GM19455 (cell line): ENCODE results near the gene IGF2R.

Experiments
- ATAC-seq: cut with Tn5 transposase; IDR thresholded peaks from one replicate; pipeline ENCODE4 v1.9.1; 2021; ENCODE audit not compliant: unreplicated experiment

IGF2R gene

DNA sequence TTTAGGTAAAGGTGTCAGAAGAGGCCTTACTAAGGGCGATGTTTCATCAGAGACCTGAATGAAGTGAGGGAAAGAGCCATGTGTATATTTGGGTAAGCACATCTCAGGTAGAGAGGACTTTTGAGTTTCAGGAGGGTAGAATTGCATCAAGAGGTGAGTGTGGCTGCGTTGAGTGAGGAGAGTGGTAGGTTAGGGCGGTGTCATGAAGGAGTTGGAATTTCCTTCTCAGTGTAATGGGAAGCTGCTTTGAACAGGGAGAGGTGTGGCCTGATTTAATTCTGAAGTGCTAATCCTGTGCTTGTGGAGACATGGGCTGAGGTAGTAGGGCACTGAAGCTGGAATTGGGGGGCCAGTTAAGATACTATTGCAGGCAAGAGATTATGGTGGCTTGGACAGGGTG is 53.9 kb downstream of the IGF2R start:
- ATAC-seq: no peak

DNA sequence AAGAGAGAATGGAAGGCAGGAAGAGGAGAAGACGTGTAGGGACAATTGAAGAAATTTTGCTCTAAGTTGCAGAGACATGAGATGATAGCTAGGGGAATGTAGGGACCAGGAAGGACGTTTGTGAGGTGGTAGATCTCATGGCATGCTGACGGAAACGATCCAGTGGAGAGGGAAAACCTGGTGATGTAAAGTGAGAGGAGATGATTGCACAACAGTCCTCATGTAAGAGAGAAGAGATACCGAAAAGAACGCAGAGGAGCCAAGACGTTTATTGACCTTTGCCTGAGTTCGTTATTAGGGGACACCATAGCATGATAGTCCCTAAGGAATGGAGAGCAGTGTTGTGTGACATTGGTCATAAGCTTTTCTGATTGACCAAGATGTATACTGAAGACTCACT is 55.3 kb downstream of the IGF2R start:
- no peak for ATAC-seq

DNA sequence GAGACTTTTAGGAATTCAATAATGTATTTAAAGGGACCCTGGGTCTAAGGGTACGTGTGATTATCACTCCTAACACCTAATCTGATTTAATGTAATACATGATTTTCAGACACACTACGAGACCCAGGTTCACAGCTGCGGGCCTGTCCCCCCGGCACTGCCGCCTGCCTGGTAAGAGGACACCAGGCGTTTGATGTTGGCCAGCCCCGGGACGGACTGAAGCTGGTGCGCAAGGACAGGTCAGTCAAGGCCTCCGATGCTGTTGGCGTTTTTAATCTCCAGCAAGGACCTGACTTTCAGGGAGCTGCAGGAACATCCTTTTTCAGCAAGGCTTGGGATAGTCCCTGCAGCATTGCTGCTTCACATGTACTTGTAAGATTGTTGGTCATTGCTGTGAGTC is 58.2 kb downstream of the IGF2R start:
- ATAC-seq: no peak

DNA sequence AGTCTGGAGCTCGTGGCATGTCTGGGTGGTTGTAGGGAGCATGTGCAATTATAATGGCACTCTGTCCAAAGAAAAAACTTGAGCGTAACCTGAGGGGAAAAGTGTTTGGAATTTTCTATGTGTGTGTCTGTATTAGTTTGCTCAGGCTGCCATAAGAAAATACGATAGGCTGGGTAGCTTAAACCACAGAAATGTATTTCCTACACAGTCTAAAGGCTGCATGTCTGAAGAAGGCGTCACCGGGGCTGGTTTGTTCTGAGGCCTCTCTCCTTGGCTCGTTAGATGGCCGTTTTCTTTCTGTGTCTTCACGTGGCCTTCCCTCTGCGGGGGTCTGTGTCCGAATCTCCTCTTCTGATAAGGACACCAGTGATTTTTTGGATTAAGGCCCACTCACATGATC is 59.0 kb downstream of the IGF2R start:
- ATAC-seq: no peak

DNA sequence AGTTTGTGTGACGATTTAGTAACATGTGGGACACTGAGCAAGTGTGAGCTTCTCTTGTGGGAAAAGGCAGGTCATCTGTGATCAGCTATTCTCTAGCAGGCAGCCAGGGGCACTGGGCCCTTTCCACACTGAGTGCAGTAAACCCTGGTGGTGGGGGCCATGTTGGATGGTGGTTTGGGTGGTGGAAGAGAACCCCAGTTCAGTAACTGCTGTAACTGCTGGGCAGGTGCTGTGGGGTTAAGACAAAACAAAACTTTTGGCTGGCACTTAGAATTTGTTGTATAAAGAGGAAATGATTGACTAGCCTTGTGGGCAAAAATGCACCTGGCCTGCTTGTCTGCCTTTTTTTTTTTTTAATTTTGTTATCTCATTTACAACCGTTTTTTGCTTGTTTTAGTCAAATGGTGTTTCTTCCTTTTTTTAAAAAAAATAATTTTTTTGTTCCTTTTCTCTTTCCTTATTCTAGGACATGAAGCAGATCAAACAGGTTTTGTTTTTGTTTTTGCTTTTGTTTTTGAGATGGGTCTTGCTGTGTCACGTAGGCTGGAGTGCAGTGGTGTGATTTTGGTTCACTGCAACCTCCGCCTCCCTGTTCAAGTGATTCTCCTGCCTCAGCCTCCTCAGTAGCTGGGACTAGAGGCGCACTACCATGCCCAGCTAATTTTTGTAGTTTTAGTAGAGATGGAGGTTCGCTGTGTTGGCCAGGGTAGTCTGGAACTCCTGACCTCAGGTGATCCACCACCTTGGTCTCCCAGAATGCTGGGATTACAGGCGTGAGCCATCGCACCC is 59.8 kb downstream of the IGF2R start:
- no peak for ATAC-seq

DNA sequence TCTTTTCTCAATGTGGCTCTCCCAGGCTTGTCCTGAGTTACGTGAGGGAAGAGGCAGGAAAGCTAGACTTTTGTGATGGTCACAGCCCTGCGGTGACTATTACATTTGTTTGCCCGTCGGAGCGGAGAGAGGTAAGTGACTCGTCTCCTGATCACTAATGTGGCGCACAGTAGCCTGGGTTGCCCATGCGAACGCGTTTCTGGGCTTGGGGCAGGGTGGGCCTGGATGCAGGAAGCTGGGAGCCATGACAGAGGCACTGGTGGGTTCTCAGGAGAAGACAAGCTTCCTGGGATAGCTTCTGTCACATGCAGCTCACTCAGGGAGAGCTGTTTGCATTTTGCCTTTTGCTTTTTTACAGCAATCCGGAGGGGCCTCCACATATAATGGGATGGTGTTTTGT is 60.6 kb downstream of the IGF2R start:
- ATAC-seq: no peak

DNA sequence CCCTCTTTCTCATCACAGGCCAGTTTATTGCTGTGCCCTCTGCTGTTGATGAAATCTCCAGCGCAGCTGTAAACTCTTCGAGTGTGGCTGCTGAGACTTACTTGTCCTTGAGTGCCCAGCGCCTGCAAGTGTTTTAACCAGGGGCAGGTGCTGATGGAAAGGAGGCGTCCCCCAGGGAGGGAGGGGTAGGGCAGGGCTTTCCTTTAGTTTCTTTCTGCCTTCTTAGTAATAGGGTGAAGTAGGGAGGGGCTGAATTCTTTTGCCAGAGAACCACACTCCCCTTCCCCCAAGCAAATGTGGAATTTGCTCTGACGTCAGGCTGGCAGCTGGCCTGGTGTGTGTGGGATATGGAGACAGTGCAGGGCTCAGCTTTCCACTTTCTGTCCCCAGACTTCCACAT is 61.2 kb downstream of the IGF2R start:
- no peak for ATAC-seq

DNA sequence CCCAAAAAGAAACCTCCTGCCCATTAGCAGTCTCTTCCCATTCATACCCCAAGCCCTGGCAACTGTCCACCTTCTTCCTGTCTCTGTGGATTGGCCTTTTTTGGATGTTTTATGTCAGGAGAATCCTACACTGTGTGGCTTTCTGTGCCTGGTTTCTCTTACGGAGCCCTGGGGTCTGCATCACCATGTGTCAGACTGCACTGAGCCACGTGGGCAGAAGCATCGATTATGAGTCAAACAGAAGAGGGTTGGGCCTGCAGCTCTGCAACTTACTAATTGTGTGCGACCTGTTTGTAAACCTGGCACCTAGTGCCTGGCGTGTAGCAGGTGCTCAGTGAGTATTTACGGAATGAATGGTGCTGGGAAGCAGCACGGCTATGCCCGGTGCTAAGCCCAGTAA is 62.6 kb downstream of the IGF2R start:
- ATAC-seq: no peak

DNA sequence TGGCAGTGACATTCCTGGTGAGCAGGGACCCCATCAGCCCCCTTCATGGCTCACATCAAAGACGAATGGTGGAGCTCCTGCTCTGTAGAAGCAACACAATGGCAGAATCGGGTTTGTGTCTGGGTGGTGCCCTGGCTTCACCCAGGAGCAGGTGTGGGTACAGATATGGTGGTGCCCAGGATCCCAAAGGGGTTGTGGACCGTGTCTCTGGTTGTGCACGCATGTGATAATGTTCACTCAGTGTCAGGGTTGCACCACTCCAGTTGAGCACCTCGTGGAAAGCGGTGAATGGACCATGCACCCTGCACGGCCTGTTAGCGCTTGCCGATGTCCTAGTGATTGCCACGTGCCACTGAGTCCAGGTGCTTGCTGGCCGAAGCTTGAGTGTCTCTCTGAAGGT is 63.0 kb downstream of the IGF2R start:
- no peak for ATAC-seq

DNA sequence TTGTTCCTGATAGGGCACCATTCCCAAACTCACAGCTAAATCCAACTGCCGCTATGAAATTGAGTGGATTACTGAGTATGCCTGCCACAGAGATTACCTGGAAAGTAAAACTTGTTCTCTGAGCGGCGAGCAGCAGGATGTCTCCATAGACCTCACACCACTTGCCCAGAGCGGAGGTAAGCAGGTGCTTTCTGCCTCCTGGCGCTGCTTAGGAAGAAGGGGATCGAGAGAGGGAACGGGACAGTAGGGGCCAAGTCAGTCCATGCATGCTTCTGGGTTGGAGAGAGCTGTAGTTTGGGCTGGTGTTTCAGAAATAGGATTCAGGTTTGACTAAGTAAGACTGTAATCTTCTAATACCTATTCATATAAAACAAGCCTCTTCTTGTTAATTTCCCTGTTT is 63.7 kb downstream of the IGF2R start:
- ATAC-seq: no peak

DNA sequence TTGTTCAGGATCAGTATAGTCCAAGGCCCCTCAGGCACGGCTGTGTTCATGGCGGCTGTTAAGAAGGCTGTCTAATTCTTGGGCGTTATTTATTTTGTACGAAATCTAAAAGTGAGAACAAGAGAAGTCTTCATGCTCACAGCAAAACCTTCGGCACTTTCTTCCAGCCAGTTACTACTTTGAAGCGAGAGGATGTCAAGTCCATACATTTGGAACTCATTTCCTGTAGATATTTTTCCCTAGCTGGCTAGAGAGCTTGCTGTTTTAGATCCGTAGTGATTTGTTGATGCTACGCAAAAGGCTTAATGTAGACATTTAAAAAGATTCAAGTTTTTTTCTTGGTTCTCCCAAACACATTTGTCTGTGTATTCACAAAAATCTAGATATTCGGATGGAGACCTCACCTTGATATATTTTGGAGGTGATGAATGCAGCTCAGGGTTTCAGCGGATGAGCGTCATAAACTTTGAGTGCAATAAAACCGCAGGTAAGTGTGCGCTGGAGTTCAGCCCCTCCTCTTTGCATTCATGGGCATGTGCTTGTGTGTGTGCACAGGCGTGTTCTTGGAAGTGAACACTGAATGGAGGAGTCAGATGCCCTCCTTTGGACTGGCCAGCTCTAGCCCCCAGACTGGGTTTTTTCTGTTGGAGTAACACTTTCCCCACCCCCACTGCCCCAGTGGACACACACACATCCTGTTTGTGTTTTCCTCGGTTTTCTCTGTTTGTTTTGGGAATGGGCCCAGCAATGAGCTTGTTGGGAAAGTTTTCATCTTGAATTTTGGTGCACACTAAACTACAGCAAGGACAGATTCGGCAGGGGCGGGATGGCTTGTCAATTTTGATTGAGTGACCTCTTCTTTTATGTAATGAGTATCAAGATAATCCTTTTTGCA is 65.4 kb downstream of the IGF2R start:
- no peak for ATAC-seq

DNA sequence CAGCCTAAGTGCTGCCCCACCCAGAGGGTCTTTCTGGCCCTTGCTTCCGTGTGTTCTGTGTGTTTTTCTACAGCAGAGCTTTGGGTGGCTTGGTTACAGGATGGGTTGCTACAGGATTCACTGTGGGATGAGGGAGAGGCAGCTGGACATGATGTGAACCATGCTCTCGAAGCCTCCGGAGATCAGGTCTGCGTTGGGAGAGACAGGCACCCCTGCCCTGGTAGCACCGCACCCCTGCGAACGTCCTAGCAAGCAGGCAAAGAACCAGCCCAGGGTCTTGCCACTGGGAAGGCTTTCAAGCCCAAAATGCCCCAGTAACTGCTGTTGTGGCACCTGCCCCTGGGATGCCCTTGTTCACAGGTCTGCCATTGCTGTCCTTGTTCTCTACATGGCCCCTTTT is 66.4 kb downstream of the IGF2R start:
- ATAC-seq: no peak

DNA sequence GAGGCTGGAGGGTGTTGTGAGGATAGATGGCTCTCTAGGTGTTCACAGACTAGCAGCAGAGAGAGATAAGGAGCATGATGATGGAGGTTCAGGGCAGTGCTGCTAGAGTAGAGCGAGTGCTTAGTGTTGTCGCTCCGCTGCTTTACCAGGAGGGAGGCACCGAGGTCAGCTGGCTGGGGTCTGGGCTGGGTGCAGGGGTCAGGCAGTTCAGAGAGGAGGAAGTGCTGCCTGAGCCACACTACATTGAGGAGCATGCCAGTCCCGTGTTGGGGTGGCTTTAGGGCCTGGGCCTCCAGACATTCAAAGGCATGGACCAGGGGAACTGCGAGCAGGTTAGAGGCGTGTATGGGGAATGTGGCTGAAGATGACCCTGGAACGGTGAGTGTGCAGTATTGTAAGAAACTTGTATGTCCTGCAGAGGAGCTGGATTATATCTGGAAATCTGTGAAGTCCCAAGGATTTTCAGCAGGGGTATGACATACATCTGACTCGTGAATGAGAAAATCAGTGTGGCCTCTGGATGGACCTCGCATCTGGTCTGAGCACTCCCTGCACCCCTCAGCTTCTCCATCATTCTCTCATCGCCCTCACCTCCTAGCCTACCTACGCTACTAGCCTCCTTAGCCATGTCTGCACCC is 66.9 kb downstream of the IGF2R start:
- no peak for ATAC-seq

DNA sequence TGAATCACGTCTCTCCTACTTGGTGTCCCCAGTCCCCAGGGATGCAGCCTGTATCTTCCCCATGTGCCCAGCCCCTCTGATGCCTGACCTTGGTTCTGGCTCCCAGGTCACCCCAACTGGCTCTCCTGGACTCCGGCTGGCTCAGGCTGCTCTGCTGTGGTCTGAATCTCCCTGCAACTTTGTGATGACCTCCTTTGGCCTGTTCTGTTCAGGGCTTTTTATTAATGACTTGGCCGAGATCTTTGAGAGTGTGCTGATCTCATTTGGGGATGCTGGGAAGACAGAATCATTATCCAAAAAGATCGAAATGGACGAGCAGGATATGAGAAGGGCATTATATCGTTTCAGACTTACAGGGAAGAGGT is 67.4 kb downstream of the IGF2R start:
- ATAC-seq: no peak

DNA sequence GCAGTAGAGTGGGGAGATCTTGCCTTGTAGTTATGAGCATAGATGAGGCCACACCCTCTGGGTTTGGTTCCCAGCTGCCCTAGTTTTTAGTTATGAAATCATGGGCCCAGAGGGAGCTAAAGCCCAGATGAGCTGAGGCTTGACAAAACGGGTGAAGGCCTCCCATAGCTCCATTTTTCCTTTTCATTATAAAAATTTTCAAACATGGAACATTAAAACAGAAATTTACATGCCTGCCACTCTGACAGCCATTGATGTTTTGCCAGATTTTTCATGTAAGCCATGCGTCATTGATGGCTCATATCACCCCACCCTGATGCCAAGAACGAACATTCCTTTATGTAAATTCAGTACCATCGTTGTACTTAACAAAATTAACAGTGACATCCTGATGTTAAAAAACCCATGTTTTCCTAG is 67.9 kb downstream of the IGF2R start:
- no peak for ATAC-seq

DNA sequence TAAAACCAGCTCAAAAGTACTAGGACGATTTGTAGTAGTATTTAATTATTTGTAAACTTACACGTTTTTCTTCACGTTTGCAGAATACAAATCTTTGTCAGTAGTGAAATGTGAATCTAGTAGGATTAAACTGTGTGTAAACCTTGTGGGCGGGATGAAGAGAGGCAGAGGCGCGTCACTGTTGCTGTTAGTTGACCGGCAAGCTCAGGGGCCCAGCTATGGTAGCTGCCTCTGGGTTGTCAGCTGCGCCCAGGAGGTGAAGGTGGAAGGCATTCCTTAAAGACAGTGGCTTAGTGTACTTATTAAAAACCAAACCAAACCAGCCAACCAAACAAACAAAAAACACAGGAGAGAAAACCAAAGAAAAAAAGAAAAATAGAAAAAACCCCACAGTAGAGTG is 69.6 kb downstream of the IGF2R start:
- ATAC-seq: no peak

DNA sequence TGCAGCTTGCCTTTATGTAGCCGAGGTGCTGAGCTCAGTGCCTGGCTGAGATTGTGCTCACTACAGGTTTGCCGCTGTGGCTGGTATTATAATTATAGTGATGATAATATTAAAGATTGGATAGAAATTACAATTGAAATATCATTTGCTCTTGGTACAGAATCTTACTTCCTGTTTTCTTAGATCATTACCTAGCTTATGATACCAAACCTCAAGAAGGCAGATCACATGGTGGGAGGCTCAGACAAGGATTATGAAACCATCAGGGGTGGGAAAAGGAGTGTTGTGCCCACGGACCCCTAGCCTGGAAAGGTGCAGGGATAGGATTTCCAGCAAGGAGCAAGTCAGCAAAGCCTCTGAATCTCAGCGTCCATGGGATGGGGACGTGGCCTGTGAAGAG is 70.6 kb downstream of the IGF2R start:
- ATAC-seq: no peak

DNA sequence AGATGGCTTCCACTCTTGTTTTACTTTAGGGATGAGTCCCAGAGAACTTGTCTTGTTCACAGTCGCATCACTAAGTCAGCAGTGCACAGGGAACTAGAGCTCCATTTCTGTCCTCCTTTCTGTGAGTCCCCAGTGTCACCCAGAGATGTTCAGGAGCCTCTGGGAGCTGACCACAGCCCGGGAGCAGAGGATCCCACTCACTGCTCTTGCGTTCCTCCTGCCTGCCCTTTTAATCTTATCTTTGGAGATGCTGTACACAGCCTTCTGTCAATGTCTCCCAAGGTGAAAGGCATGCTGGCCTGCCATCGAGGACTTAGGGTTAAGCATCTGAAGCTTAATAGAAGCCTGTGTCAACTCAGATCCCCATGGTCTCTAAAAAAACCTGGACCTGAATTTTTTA is 71.2 kb downstream of the IGF2R start:
- ATAC-seq: no peak

DNA sequence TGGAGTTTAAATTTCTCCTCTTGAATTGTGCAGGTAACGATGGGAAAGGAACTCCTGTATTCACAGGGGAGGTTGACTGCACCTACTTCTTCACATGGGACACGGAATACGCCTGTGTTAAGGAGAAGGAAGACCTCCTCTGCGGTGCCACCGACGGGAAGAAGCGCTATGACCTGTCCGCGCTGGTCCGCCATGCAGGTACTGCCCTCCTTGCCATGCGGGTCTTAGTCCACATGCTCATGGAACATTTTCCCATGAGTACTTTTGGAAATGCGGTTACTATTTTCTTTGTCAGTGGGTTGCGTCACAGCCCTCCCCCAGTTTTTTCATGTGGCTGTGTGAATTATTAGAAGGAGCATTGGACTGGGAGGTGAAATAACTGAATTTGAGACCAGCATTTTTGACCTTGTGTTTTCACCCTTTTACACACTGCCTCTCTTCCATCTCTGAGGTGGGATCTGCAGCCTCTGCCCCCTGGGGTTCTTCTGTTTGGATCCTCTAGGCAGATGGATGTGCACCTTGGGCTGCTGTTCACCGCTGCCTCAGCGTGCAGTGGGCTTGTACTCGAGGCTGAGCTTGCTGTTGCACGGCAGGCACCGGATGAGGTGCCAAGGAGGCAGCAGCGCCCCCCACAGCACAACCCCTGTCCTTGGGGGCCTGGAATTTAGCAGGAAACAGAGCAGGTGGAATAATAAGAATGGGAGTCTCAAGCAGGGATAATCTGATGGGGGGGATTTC is 71.8 kb downstream of the IGF2R start:
- no peak for ATAC-seq

DNA sequence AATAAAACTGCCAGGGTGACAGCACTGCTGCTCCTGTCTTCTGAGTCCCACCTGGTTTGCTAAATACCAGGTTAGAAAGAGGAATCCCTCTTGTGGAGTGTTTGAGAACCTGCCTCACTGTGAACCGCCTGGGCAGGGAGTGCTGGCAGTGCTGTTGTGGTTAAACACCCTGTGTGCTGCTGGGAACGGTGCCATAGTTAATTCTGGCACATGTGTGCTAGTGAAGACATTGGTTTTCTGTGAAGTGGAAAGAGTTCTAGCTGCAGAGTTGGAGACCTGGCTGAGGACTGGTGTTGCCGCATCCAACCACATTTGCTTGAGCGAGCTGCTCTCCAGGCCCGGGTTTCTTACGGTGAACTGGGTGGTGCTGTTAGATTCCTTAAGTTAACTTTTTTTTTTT is 72.7 kb downstream of the IGF2R start:
- no peak for ATAC-seq

DNA sequence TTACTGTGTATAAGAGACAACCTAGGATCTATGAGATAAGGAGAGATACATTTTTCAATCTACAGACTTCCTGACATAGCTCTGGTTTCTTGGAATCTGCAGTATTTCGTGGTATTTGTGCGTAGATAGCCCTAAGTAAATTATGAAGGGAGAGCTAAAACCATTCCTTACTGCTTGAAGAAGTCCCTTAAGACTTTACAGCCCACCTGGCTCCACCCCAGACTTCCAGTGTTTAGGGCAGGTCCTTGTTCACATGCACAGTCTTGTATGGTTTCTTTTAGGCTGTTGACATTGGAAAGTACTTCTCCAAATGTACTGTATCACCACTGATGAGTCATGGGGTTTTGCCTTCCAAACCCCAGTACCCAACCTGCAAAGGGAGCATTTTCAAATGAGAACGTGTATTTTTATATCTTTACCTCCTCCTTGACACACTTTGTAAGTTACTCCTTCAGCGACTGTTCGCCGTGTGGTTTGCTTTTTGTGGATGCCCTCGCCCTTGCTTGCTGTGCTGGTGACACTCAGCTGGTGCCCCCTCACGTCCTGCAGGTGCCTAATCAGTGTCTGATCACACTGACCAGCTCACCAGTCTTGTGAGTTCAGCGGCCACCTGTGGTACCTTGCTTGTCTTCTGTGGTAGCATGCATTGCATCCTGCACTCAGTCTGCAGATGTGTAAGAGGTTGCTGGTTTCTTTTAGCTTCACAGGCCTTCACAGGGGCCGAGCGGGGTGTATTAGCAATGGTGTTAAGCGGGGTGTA is 73.3 kb downstream of the IGF2R start:
- ATAC-seq: no peak
